HUES6 (cell line): ENCODE data around the gene UBE2L3.
"Not testable (repeated sequence)": the region's sequence is repeated elsewhere in the genome, so short reads cannot be mapped to it uniquely, and the experiment has no call there.

Experiments
- H3K27ac ChIP-seq: 2 replicates; pipeline ENCODE4 v1.7.0; 2013; ENCODE audit warnings: low read depth, mild to moderate bottlenecking, low read length, inconsistent platforms
- H3K27me3 ChIP-seq: 2 replicates; pipeline ENCODE4 v1.6.1; 2013; ENCODE audit warnings: low read length; ENCODE audit not compliant: control insufficient read depth, insufficient read depth
- H3K36me3 ChIP-seq: 2 replicates; pipeline ENCODE4 v1.6.1; 2013; ENCODE audit warnings: low read length; ENCODE audit not compliant: control insufficient read depth, insufficient read depth
- H3K4me1 ChIP-seq: 2 replicates; pipeline ENCODE4 v1.6.1; 2013; ENCODE audit warnings: low read length; ENCODE audit not compliant: control insufficient read depth, insufficient read depth
- H3K4me3 ChIP-seq: 2 replicates; pipeline ENCODE4 v1.5.1; 2013; ENCODE audit warnings: low read depth, low read length
- H3K9ac ChIP-seq: one replicate; pipeline ENCODE4 v1.6.1; 2013; ENCODE audit warnings: mild to moderate bottlenecking, low read length
- H3K9me3 ChIP-seq: 2 replicates; pipeline ENCODE4 v1.6.1; 2013; ENCODE audit warnings: low read depth, low read length; ENCODE audit not compliant: control insufficient read depth, insufficient read depth

The UBE2L3 gene

GRCh38 chr22:21573750-21574494 lies 6.4 kb downstream of the UBE2L3 start:
- H3K27me3 ChIP-seq: no peaks in the 10 kb centered on the region
- H3K4me1 ChIP-seq: peaks cover 36% of the 10 kb centered on the region
- H3K4me3 ChIP-seq: no peak overlapping the region
- H3K9me3 ChIP-seq: no peaks in the 10 kb centered on the region
- H3K27ac ChIP-seq: no peak overlapping the region
- peaks cover 22% of the 10 kb centered on the region for H3K36me3 ChIP-seq
- H3K9ac ChIP-seq: no peak overlapping the region

- Histone ChIP-seq H3K36me3 (peaks cover 10% of the 10 kb centered on the region), H3K4me3 (no peak overlapping the region), H3K4me1 (no peaks in the 10 kb centered on the region), H3K27ac (no peak overlapping the region), H3K9ac (no peak overlapping the region), H3K9me3 (no peaks in the 10 kb centered on the region), H3K27me3 (no peaks in the 10 kb centered on the region)
Measured at GRCh38 chr22:21579474-21579851, 11.9 kb downstream of the UBE2L3 start.

GRCh38 chr22:21580623-21581007 lies 13.1 kb downstream of the UBE2L3 start:
- H3K27me3 ChIP-seq, H3K4me1 ChIP-seq, H3K27ac ChIP-seq, H3K9ac ChIP-seq, H3K9me3 ChIP-seq, H3K4me3 ChIP-seq: not testable (repeated sequence)
- H3K36me3 ChIP-seq: peaks cover 12% of the 10 kb centered on the region

GRCh38 chr22:21581009-21581713 lies 13.6 kb downstream of the UBE2L3 start:
- not testable (repeated sequence) for H3K9me3 ChIP-seq, H3K9ac ChIP-seq, H3K27ac ChIP-seq, H3K27me3 ChIP-seq, H3K4me1 ChIP-seq, H3K4me3 ChIP-seq
- H3K36me3 ChIP-seq: peaks cover 15% of the 10 kb centered on the region

GRCh38 chr22:21582801-21583740 lies 15.6 kb downstream of the UBE2L3 start:
- no peaks in the 10 kb centered on the region for H3K9me3 ChIP-seq
- no peak overlapping the region for H3K9ac ChIP-seq
- peaks cover 5% of the 10 kb centered on the region; the same call in 1 of the 2 replicates for H3K4me1 ChIP-seq
- peaks cover 11% of the 10 kb centered on the region; the same call in 1 of the 2 replicates for H3K36me3 ChIP-seq
- no peaks in the 10 kb centered on the region for H3K27me3 ChIP-seq
- no peak overlapping the region for H3K4me3 ChIP-seq
- H3K27ac ChIP-seq: no peak overlapping the region

GRCh38 chr22:21585389-21585788 lies 17.9 kb downstream of the UBE2L3 start:
- no peaks in the 10 kb centered on the region for H3K9me3 ChIP-seq
- H3K9ac ChIP-seq: no peak overlapping the region
- no peaks in the 10 kb centered on the region for H3K27me3 ChIP-seq
- peaks cover 5% of the 10 kb centered on the region; the same call in 1 of the 2 replicates for H3K4me1 ChIP-seq
- no peak overlapping the region for H3K4me3 ChIP-seq
- H3K36me3 ChIP-seq: peaks cover 9% of the 10 kb centered on the region; the same call in 1 of the 2 replicates
- no peak overlapping the region for H3K27ac ChIP-seq

- Histone ChIP-seq H3K9me3 (no peaks in the 10 kb centered on the region), H3K27ac (no peak overlapping the region), H3K4me1 (peaks cover 8% of the 10 kb centered on the region; the same call in 1 of the 2 replicates), H3K27me3 (no peaks in the 10 kb centered on the region), H3K36me3 (peaks cover 22% of the 10 kb centered on the region), H3K4me3 (no peak overlapping the region), H3K9ac (no peak overlapping the region)
Measured at GRCh38 chr22:21587803-21588611, 20.5 kb downstream of the UBE2L3 start.

GRCh38 chr22:21589396-21589795 lies 21.9 kb downstream of the UBE2L3 start:
- peaks cover 36% of the 10 kb centered on the region for H3K36me3 ChIP-seq
- peaks cover 8% of the 10 kb centered on the region; the same call in 1 of the 2 replicates for H3K4me1 ChIP-seq
- no peaks in the 10 kb centered on the region for H3K27me3 ChIP-seq
- no peak overlapping the region for H3K4me3 ChIP-seq
- H3K9ac ChIP-seq: no peak overlapping the region
- no peaks in the 10 kb centered on the region for H3K9me3 ChIP-seq
- no peak overlapping the region for H3K27ac ChIP-seq

- H3K27me3 ChIP-seq: no peaks in the 10 kb centered on the region
- peaks cover 8% of the 10 kb centered on the region; the same call in 1 of the 2 replicates for H3K4me1 ChIP-seq
- peaks cover 47% of the 10 kb centered on the region for H3K36me3 ChIP-seq
- no peak overlapping the region for H3K9ac ChIP-seq
- no peaks in the 10 kb centered on the region for H3K9me3 ChIP-seq
- H3K4me3 ChIP-seq: no peak overlapping the region
- H3K27ac ChIP-seq: no peak overlapping the region
Measured at GRCh38 chr22:21590809-21591641, 23.5 kb downstream of the UBE2L3 start.
